ENCODE measurements around the gene FGF11. TPM values are rescaled to one million over a fixed set of nuclear protein-coding genes. Genes with fewer than 3 reads are reported as not detected.
"Not testable (repeated sequence)": the region's sequence is repeated elsewhere in the genome, so short reads cannot be mapped to it uniquely, and the experiment has no call there.

The FGF11 gene
- total RNA-seq, 1 donor from 2014 or later = 1.5 TPM

DNA sequence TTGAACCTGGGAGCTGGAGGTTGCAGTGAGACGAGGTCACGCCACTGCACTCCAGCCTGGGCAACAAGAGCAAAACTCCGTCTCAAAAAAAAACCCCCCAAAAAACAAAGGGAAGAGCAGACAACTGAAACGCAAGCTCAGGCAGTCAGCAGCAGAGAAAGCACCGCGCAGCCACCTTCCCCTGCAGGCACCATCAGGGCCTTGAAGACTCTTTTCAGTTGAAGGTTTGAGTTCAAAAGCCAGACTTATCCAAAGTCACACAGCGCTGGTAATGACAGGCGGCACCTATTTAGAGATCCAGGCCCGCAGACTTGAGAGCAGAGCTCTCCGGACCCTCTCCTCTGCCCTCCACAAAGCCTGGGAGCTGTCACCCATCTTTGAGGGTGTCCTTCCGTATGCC, 29.0 kb downstream of the FGF11 start:
- no peak for DNase-seq (ENCODE audit: low read depth)
- TF ChIP-seq, protein P1, sequence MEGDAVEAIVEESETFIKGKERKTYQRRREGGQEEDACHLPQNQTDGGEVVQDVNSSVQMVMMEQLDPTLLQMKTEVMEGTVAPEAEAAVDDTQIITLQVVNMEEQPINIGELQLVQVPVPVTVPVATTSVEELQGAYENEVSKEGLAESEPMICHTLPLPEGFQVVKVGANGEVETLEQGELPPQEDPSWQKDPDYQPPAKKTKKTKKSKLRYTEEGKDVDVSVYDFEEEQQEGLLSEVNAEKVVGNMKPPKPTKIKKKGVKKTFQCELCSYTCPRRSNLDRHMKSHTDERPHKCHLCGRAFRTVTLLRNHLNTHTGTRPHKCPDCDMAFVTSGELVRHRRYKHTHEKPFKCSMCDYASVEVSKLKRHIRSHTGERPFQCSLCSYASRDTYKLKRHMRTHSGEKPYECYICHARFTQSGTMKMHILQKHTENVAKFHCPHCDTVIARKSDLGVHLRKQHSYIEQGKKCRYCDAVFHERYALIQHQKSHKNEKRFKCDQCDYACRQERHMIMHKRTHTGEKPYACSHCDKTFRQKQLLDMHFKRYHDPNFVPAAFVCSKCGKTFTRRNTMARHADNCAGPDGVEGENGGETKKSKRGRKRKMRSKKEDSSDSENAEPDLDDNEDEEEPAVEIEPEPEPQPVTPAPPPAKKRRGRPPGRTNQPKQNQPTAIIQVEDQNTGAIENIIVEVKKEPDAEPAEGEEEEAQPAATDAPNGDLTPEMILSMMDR (IDR thresholded peaks at IDR 0.05; ENCODE audit: insufficient read depth, low read length, poor library complexity, severe bottlenecking) = no peak
- Histone ChIP-seq H3K27me3 (ENCODE audit: control insufficient read depth, insufficient read depth, low read length) (no peaks in the 10 kb centered on the region), H3K4me3 (ENCODE audit: low read depth, low read length) (no peak overlapping the region), H3K36me3 (ENCODE audit: control insufficient read depth, insufficient read depth, low read length) (peaks cover 4% of the 10 kb centered on the region)

DNA sequence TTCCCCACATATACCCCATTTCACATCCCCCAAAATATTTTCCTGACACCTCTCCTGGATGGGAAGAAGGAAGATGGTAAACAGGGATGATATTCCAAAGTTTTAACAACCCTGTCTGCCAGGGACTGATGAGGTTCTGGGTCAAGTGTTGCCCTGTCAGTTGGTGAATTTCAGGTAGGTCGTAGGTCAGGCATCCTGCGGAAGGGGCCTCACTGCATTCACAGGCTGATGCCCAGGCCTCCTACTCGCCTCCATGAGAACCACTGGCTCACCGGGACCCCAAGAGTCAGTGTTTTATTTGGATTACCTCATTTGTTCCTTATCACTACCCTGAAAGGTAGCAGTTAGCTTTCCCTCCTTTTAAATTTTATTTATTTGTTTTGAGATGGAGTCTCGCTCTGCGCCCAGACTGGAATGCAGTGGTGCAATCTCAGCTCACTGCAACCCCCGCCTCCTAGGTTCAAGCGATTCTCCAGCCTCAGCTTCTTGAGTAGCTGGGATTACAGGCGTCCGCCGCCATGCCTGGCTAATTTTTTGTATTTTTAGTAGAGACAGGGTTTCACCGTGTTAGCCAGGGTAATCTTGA, 29.6 kb downstream of the FGF11 start:
- H3K36me3 ChIP-seq (ENCODE audit: control insufficient read depth, insufficient read depth, low read length) = peaks cover 3% of the 10 kb centered on the region
- H3K4me3 ChIP-seq (ENCODE audit: low read depth, low read length) = no peak overlapping the region
- no peak for DNase-seq (ENCODE audit: low read depth)
- TF ChIP-seq, protein P1 (IDR thresholded peaks at IDR 0.05; ENCODE audit: insufficient read depth, low read length, poor library complexity, severe bottlenecking) = no peak
- no peaks in the 10 kb centered on the region for H3K27me3 ChIP-seq (ENCODE audit: control insufficient read depth, insufficient read depth, low read length)

GRCh38 chr17:7469843-7470242, 30.5 kb downstream of the FGF11 start:
- H3K36me3 ChIP-seq (ENCODE audit: control insufficient read depth, insufficient read depth, low read length); DNase-seq (ENCODE audit: low read depth); H3K4me3 ChIP-seq (ENCODE audit: low read depth, low read length); H3K27me3 ChIP-seq (ENCODE audit: control insufficient read depth, insufficient read depth, low read length): not testable (repeated sequence)

- DNase-seq (ENCODE audit: low read depth); H3K4me3 ChIP-seq (ENCODE audit: low read depth, low read length); H3K36me3 ChIP-seq (ENCODE audit: control insufficient read depth, insufficient read depth, low read length); H3K27me3 ChIP-seq (ENCODE audit: control insufficient read depth, insufficient read depth, low read length): not testable (repeated sequence)
These were observed 31.2 kb downstream of the FGF11 start for GRCh38 chr17:7470457-7470973.

DNA sequence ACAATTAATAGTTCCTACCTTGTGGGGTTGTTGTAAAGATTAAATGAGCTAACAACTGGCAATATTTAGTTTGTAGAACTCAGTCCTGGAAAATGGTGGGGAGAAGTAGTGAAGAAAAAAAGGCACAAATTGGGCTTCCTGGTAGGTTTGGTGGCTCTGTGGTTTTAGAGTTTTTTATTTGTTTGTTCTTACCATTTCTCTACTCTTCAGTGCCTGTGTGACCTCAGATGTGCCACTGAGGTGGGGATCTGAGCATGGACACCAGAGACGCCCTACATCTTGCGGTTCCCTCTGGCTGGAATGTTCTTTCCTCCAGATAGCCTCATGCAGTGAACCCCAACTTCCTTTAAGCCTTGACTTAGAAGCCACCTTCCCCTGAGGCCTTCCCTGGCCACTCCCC, 32.4 kb downstream of the FGF11 start:
- Histone ChIP-seq H3K36me3 (ENCODE audit: control insufficient read depth, insufficient read depth, low read length) (peaks cover 1% of the 10 kb centered on the region), H3K27me3 (ENCODE audit: control insufficient read depth, insufficient read depth, low read length) (no peaks in the 10 kb centered on the region), H3K4me3 (ENCODE audit: low read depth, low read length) (no peak overlapping the region)
- DNase-seq (ENCODE audit: low read depth) = no peak
- TF ChIP-seq, protein P1 (IDR thresholded peaks at IDR 0.05; ENCODE audit: insufficient read depth, low read length, poor library complexity, severe bottlenecking) = no peak

- DNase-seq (ENCODE audit: low read depth); H3K36me3 ChIP-seq (ENCODE audit: control insufficient read depth, insufficient read depth, low read length); H3K27me3 ChIP-seq (ENCODE audit: control insufficient read depth, insufficient read depth, low read length); H3K4me3 ChIP-seq (ENCODE audit: low read depth, low read length): not testable (repeated sequence)
These were observed 35.5 kb downstream of the FGF11 start for GRCh38 chr17:7474767-7475166.

- TF ChIP-seq, protein P1 (IDR thresholded peaks at IDR 0.05; ENCODE audit: insufficient read depth, low read length, poor library complexity, severe bottlenecking) = no peak
- no peaks in the 10 kb centered on the region for H3K27me3 ChIP-seq (ENCODE audit: control insufficient read depth, insufficient read depth, low read length)
- H3K36me3 ChIP-seq (ENCODE audit: control insufficient read depth, insufficient read depth, low read length) = no peaks in the 10 kb centered on the region
- DNase-seq (ENCODE audit: low read depth) = no peak
- no peak overlapping the region for H3K4me3 ChIP-seq (ENCODE audit: low read depth, low read length)
These were observed 36.6 kb downstream of the FGF11 start for GRCh38 chr17:7475764-7476422.

Data from kidney epithelial cell (primary cell).